ENCODE measurements around the gene HSPA1A.

DNA sequence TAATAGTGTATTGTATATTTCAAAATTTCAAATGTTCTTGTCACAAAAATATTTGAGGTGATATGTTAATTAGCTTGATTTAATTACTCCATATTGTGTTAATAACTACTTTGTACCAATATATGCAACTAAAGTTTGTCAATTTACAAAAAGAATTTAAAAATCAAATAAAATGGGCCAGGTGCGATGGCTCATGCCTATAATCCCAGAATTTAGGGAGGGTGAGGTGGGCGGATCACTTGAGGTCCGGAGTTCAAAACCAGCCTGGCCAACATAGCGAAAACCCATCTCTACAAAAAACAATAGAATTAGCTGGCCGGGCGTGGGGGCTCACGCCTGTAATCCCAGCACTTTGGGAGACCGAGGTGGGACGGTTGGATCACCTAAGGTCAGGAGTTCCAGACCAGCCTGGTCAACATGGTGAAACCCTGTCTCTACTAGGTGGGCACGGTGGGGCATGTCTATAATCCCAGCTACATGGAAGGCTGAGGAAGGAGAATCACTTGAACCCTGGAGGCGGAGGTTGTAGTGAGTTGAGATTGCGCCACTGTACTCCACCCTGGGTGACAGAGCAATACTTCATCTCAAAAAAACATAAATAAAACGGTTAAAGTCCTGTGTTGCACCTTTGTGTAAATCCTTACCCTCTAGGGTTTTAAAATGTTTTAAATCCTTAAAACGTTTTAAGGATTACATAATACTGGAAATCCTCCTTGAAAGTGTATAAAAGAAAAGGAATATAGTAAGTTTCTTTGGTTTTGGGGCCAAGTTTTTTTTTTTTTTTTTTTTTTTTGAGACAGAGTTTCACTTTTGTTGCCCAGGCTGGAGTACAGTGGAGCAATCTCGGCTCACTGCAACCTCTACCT is 16.2 kb downstream of the HSPA1A start:
- TF ChIP-seq, protein P1, sequence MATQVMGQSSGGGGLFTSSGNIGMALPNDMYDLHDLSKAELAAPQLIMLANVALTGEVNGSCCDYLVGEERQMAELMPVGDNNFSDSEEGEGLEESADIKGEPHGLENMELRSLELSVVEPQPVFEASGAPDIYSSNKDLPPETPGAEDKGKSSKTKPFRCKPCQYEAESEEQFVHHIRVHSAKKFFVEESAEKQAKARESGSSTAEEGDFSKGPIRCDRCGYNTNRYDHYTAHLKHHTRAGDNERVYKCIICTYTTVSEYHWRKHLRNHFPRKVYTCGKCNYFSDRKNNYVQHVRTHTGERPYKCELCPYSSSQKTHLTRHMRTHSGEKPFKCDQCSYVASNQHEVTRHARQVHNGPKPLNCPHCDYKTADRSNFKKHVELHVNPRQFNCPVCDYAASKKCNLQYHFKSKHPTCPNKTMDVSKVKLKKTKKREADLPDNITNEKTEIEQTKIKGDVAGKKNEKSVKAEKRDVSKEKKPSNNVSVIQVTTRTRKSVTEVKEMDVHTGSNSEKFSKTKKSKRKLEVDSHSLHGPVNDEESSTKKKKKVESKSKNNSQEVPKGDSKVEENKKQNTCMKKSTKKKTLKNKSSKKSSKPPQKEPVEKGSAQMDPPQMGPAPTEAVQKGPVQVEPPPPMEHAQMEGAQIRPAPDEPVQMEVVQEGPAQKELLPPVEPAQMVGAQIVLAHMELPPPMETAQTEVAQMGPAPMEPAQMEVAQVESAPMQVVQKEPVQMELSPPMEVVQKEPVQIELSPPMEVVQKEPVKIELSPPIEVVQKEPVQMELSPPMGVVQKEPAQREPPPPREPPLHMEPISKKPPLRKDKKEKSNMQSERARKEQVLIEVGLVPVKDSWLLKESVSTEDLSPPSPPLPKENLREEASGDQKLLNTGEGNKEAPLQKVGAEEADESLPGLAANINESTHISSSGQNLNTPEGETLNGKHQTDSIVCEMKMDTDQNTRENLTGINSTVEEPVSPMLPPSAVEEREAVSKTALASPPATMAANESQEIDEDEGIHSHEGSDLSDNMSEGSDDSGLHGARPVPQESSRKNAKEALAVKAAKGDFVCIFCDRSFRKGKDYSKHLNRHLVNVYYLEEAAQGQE (IDR thresholded peaks at IDR 0.05; ENCODE audit: low read depth), result no peak
- TF ChIP-seq, protein P2, sequence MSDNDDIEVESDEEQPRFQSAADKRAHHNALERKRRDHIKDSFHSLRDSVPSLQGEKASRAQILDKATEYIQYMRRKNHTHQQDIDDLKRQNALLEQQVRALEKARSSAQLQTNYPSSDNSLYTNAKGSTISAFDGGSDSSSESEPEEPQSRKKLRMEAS (IDR thresholded peaks at IDR 0.05), result no peak
- TF ChIP-seq RAD21 (IDR thresholded peaks at IDR 0.05; ENCODE audit: low read depth), result no peak
